HG02885 (cell line): ENCODE measurements around the gene IPO11.
"Not testable (repeated sequence)": the region's sequence is repeated elsewhere in the genome, so short reads cannot be mapped to it uniquely, and the experiment has no call there.

Experiments used
- ATAC-seq: cut with Tn5 transposase; IDR thresholded peaks from one replicate; pipeline ENCODE4 v1.9.1; 2021; ENCODE audit warnings: mild to moderate bottlenecking; ENCODE audit not compliant: unreplicated experiment, poor library complexity

Gene IPO11

GRCh38 chr5:62508760-62509159, 96.2 kb downstream of the IPO11 start:
- not testable (repeated sequence) for ATAC-seq

GRCh38 chr5:62509806-62510205, 97.2 kb downstream of the IPO11 start:
- ATAC-seq, result no peak

DNA sequence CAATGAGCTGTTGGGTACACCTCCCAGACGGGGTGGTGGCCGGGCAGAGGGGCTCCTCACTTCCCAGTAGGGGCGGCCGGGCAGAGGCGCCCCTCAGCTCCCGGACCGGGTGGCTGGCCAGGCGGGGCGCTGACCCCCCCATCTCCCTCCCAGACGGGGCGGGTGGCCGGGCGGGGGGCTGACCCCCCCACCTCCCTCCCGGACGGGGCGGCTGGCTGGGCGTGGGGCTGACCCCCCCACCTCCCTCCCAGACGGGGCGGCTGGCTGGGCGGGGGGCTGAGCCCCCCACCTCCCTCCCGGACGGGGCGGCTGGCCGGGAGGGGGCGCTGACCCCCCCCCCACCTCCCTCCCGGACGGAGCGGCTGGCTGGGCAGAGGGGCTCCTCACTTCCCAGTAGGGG, 100.5 kb downstream of the IPO11 start:
- not testable (repeated sequence) for ATAC-seq

DNA sequence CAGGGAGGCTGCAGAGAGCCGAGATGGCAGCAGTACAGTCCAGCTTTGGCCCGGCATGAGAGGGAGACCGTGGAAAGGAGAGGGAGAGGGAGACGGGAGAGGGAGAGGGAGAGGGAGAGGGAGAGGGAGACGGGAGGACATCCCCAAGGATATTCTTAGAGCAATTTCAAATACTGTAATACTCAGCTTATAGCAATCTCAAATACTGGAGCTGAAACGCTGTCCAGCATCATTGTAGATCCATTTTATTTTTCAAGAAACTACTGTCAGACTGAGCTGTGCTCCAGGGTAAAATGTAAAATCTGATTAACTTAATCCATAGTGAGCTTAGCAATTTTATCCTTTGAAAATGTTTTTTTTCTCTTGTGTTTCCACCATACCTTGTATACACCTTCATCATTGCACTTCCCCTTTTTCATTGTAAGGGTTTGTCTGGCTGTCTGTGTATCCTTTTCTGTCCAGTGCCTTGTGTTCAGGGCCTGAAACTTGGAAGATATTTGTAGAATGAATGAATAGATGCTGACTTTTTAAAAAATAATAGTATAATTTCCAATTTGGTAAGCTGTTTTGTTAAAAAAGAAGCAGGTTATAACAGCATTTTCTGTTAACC, 102.1 kb downstream of the IPO11 start:
- ATAC-seq, result no peak

- not testable (repeated sequence) for ATAC-seq
Observed at GRCh38 chr5:62520812-62521211, 108.2 kb downstream of the IPO11 start.

DNA sequence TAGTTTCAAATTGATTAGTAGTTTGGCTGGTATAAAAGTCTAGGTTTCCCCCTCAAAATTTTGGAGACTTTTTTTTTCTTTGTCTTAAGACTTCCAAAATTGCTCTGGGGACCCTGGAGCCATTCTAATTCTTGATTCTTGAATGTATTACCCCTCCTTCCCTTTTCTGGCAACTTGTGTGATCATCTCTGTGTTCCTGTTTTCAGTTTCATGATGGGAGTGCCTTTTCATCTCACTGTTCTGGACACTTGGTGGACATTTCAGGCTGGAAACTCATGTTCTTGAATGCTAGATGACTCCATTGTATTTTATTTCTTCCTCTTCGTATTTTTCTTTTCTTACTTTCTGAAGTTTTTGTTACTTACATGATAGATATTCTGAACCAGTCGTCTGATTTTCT, 108.8 kb downstream of the IPO11 start:
- ATAC-seq, result peak; percentile 77

DNA sequence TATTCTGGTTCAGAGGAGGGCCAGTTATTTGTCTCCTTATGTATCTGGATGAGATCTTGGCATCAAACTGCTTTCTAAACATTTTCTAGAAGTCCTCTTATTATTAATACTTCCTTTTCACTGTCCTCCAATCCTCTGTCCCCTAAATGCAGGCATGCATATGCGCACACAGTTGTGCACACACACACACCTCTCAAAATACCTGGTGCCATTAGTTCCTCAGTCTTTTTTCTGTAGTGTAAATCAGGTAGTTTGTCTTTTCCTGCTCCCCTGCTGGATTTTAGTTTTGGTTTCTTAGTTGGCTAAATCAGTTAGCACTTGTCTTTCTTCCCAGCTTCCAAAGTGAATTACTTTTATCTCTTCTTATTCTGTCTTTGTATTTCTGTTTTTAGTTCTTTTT, 110.2 kb downstream of the IPO11 start:
- ATAC-seq, result no peak

DNA sequence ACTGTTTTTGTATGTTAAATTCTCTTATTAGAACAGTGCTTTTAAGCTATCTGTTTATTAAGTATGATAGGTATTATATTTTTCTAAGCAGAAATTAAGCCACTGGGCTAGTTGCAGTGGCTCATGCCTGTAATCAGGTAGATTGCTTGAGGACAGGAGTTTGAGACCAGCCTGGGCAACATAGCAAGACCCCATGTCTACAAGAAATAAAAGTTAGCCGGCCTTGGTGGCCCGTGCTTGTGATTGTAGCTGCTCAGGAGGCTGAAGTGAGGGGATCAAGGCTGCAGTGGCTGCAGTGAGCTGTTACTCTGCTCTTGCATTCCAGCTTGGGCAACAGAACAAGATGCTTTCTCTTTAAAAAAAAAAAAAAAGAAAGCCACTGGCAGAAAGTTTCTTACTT, 121.0 kb downstream of the IPO11 start:
- ATAC-seq, result no peak

DNA sequence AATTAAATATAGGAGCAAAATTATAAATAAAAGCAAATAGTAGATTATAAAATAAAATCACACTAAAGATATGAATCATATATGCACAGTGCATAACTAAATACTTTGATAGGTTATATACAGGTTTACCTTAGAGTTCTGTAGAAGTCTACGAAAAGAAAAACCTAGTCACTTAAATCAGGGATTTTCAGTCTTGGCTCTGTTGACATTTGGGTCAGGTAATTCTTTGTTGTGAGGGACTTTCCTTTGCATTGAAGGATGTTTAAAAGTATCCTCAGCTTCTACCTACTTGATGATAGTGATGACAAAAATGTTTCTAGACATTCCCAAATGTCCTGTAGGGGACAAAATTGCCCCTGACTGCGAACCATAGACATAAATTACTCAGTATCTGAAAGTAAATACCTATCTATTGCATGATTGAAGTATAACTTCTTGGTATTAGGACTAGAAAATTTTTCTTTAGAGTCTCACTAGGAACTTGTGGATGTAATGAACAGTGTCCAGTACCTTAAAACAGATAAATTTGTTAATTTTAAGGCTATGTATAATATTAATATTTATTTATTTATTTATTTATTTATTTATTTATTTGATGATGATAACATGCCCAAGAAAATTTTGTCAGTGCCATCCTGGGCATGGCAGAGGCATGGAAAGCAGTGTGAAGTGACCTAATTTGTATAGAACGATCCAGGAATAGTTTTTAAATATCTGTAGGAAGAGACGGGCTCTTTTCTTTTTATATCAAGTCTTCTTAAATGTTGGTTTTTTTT, 122.1 kb downstream of the IPO11 start:
- ATAC-seq, result no peak

DNA sequence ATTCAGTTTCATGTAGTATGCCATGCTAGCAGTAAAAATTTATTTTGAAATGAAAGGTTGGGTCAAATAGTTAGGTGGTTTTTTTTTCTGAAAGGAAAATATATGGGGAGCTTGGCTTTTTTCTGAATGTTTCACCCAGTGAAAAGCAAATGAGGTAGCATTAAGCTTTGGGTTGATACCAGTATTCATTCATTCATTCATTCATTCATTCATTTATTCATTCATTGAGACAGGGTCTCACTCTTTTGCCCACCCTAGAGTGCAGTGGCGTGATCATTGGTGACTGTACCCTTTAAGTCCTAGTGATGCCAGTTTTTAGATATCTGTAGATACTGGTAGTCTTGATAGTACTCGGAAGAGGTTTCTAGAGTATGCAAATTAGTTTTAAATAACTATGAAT, 123.7 kb downstream of the IPO11 start:
- ATAC-seq, result no peak

GRCh38 chr5:62536783-62537182, 124.2 kb downstream of the IPO11 start:
- ATAC-seq, result no peak

DNA sequence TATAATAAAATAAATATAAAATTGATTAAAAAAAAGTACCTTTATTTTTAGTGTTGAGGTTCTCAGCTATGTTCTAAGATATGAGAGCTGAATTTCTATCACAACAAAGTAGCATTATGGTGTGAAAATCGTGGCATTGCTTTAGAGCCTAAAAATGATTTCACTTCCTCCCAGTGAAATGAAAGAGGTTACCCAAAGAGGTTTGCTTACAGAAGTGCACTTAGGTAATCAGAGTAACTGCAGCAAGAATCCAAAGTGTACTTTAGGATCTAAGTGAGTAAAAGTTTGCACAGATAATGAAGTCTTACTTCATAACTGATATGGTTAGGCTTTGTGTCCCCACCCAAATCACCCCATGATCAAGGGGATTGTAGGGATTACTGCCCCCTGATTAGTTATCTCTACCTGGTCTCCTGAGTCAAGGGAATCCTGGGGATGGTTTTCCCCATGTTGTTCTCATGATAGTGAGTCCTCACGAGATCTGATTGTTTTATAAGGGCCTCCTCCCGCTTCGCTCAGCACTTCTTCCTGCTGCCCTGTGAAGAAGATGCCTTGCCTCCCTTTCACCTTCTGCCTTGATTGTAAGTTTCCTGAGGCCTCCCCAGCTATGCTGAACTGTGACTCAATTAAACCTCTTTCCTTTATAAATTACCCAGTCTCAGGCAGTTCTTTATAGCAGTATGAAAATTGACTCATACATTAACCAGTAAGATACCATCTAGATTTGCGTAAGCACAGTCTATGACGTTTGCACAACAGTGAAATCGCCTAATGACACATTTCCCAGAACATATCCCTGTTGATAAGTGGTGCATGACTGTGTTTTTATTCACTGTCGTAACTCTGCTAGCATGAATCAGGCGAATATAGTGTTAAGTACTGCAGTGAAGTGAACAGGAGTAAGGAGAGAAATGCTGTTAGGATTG, 125.7 kb downstream of the IPO11 start:
- peak; percentile 59 for ATAC-seq

DNA sequence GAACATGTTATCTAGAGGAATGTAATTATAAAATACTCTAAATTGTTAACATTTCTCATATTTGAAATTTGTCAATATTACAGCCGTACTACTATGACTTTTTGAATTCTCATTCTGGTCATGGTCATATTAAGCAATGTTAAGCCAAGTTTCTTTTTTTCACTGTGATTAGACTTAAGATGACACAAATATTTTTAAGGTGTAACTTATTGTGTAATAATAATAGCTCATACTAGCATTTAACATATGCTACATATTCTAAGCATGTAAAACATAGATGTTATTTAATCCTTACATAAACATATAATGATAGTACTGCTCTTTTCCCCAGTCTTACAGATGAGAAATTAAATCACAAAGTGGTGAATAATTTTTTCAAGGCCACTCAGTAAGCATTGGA, 130.2 kb downstream of the IPO11 start:
- ATAC-seq, result no peak

DNA sequence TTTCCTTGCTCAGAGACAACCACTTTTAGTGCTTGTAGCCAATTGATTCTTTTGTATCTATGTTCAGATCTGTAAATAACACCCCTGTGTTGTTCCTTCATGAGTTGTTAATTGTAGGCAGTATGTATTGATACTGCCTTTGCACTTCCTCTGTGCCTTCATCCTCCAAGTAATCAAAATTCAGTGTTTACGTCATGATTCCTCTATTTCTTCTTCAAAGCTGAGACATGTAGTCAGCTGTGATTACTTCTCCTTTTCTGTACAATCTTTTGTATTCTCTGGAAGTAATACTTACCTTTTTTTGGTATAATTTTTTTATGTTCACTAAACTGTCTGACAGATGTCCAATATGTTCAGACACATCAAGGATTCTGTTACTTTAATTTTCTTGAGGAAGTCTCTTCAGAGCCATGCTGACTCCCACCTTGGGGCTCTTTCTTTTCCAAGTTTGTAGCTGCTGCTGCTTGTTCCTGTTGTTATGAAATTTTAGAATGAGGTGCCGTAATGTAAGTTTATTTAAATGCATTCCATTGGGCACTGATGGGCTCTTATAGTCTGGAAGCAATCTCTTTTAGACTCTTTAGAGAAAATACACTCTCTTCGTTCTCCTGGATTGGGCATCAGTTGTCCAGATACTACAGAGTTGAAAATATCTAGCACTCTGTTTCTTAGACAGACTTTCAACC, 135.5 kb downstream of the IPO11 start:
- no peak for ATAC-seq

GRCh38 chr5:62550103-62550502, 137.5 kb downstream of the IPO11 start:
- ATAC-seq, result no peak

GRCh38 chr5:62555930-62556329, 143.4 kb downstream of the IPO11 start:
- ATAC-seq, result no peak

- no peak for ATAC-seq
Observed at GRCh38 chr5:62558941-62559340, 146.4 kb downstream of the IPO11 start.

GRCh38 chr5:62560786-62561185, 148.2 kb downstream of the IPO11 start:
- no peak for ATAC-seq

- ATAC-seq, result no peak
Observed at GRCh38 chr5:62561896-62562295, 149.3 kb downstream of the IPO11 start.

- no peak for ATAC-seq
Observed at GRCh38 chr5:62562867-62563266, 150.3 kb downstream of the IPO11 start.
